HepG2 (cell line): Measurements from ENCODE around the gene SCAF8. TPM values are rescaled to one million over a fixed set of nuclear protein-coding genes. Genes with fewer than 3 reads are reported as not detected.
A peak's percentile ranks its signal among the peaks of the same experiment; 100 is the strongest.

Source experiments
- AHDC1 ChIP-seq: sonication (generic); formaldehyde crosslinking; IDR thresholded peaks from 2 replicates; pipeline ENCODE4 v1.5.1; 2020; ENCODE audit warnings: mild to moderate bottlenecking, missing genetic modification reagents, borderline replicate concordance
- DMAP1 ChIP-seq: IDR thresholded peaks from 2 replicates; pipeline ENCODE4 v1.6.1; 2016
- DNMT1 ChIP-seq: sonication (generic); formaldehyde crosslinking; IDR thresholded peaks from 2 replicates; pipeline ENCODE4 v1.5.1; 2020; ENCODE audit warnings: mild to moderate bottlenecking, missing genetic modification reagents
- E2F2 ChIP-seq: sonication (generic); formaldehyde crosslinking; IDR thresholded peaks from 2 replicates; pipeline ENCODE4 v1.4.0; 2020; ENCODE audit warnings: missing genetic modification reagents, borderline replicate concordance
- ESRRA ChIP-seq: sonication (generic); formaldehyde crosslinking; IDR thresholded peaks from 2 replicates; pipeline ENCODE4 v1.5.1; 2020; ENCODE audit warnings: mild to moderate bottlenecking, low read depth, missing genetic modification reagents
- HIVEP1 ChIP-seq: sonication (generic); formaldehyde crosslinking; IDR thresholded peaks from 2 replicates; pipeline ENCODE4 v1.4.0; 2020; ENCODE audit warnings: mild to moderate bottlenecking, missing genetic modification reagents
- HNRNPL ChIP-seq: fragments of 200-400 bp; formaldehyde crosslinking; IDR thresholded peaks from 2 replicates; pipeline ENCODE4 v1.6.1; 2017; ENCODE audit warnings: mild to moderate bottlenecking, low read depth, low read length
- KDM5A ChIP-seq: fragments of 200-600 bp; sonication (generic); IDR thresholded peaks from 2 replicates; pipeline ENCODE4 v1.7.0; 2018; ENCODE audit warnings: antibody characterized with exemption, mild to moderate bottlenecking, low read length, borderline replicate concordance
- NR2F6 ChIP-seq, 2 experiments: IDR thresholded peaks; 2 replicates each; pipeline ENCODE4 v1.6.1; 2016; ENCODE audit warnings: antibody characterized with exemption in 1 of 2, mild to moderate bottlenecking in 1 of 2
- PHF20 ChIP-seq: sonication (generic); formaldehyde crosslinking; IDR thresholded peaks from 2 replicates; pipeline ENCODE4 v1.5.0; 2020; ENCODE audit warnings: mild to moderate bottlenecking, missing genetic modification reagents
- RBM39 ChIP-seq: fragments of 200-400 bp; formaldehyde crosslinking; IDR thresholded peaks from one replicate; pipeline ENCODE4 v1.6.1; 2018; ENCODE audit warnings: antibody characterized with exemption, mild to moderate bottlenecking, low read depth, low read length; ENCODE audit not compliant: poor library complexity, severe bottlenecking
- XRCC5 ChIP-seq: fragments of 200-400 bp; formaldehyde crosslinking; optimal IDR thresholded peaks from 2 replicates; pipeline ENCODE3; 2017; ENCODE audit warnings: mild to moderate bottlenecking, low read length
- YEATS4 ChIP-seq: sonication (generic); formaldehyde crosslinking; IDR thresholded peaks from 2 replicates; pipeline ENCODE4 v1.4.0; 2020; ENCODE audit warnings: missing genetic modification reagents, borderline replicate concordance
- ZBTB1 ChIP-seq: sonication (generic); formaldehyde crosslinking; IDR thresholded peaks from 2 replicates; pipeline ENCODE4 v1.4.0; 2020; ENCODE audit warnings: missing genetic modification reagents, borderline replicate concordance
- ZFP82 ChIP-seq: sonication (generic); formaldehyde crosslinking; IDR thresholded peaks from 2 replicates; pipeline ENCODE4 v1.5.1; 2020; ENCODE audit warnings: mild to moderate bottlenecking, missing genetic modification reagents, borderline replicate concordance
- ZNF143 ChIP-seq: sonication (generic); formaldehyde crosslinking; IDR thresholded peaks from 2 replicates; pipeline ENCODE4 v1.4.0; 2020; ENCODE audit warnings: missing genetic modification reagents
- ZNF275 ChIP-seq: sonication (generic); formaldehyde crosslinking; IDR thresholded peaks from 2 replicates; pipeline ENCODE4 v1.8.0; 2022; ENCODE audit warnings: missing genetic modification reagents, mild to moderate bottlenecking, inconsistent platforms, borderline replicate concordance
- ZNF772 ChIP-seq: sonication (generic); formaldehyde crosslinking; IDR thresholded peaks from 2 replicates; pipeline ENCODE4 v1.5.0; 2020; ENCODE audit warnings: mild to moderate bottlenecking, missing genetic modification reagents
- ZNF773 ChIP-seq: sonication (generic); formaldehyde crosslinking; IDR thresholded peaks from 2 replicates; pipeline ENCODE4 v1.4.0; 2020; ENCODE audit warnings: missing genetic modification reagents, borderline replicate concordance
- ZNF879 ChIP-seq: sonication (generic); formaldehyde crosslinking; IDR thresholded peaks from 2 replicates; pipeline ENCODE4 v1.8.1; 2023; ENCODE audit warnings: missing genetic modification reagents
- ZNF883 ChIP-seq: sonication (generic); formaldehyde crosslinking; IDR thresholded peaks from 2 replicates; pipeline ENCODE4 v1.5.1; 2020; ENCODE audit warnings: mild to moderate bottlenecking, missing genetic modification reagents; ENCODE audit errors: not compliant biosample characterization
- ZSCAN25 ChIP-seq: sonication (generic); formaldehyde crosslinking; IDR thresholded peaks from 2 replicates; pipeline ENCODE4 v1.8.0; 2022; ENCODE audit warnings: mild to moderate bottlenecking, missing genetic modification reagents
- polyA plus RNA-seq, 8 experiments: library from polyadenylated mRNA; depleted of rRNA in 3 of 8; stranded (reverse) in 7 of 8; unstranded in 1 of 8; fragments of >200 nt; fragmentation: Illumina TruSeq in 4 of 8; extraction: Trizol in 4 of 8; gene quantifications; 2 replicates each; pipeline versions ENCODE4 v1.2.1 to v1.2.3, GENCODE V29; 2011 to 2016; ENCODE audit warnings: low read depth in 4 of 8, missing spikeins in 1 of 8, mixed read lengths in 1 of 8; ENCODE audit not compliant: insufficient read depth in 1 of 8
- total RNA-seq, 5 experiments: library from RNA; depleted of rRNA; stranded (reverse); fragments of >200 nt; fragmentation: Illumina TruSeq; extraction: Trizol; gene quantifications; 2 replicates each; pipeline ENCODE4 v1.2.3, GENCODE V29; 2016; ENCODE audit warnings: low read depth in 1 of 5

The SCAF8 gene
- total and polyA plus RNA-seq, 2 of the 13 experiments (the other 11 are each of a cell fraction or from before 2014, with no cell fraction given): 15.3 to 40.8 TPM

GRCh38 chr6:154732538-154733182 is 556 bp upstream of the SCAF8 start (continued):
- 0 out of 2 replicates have a peak, but pooled peaks have one; percentile 56 for TF ChIP-seq AHDC1 (CRISPR knock-in tag)
- 0 out of 2 replicates have a peak, but pooled peaks have one; percentile 1 for TF ChIP-seq DMAP1 (CRISPR knock-in tag)
- TF ChIP-seq KDM5A: no peak
- 0 out of 2 replicates have a peak, but pooled peaks have one; percentile 7 for TF ChIP-seq PHF20
- peak; percentile 71; the same call in 1 of the 2 replicates for TF ChIP-seq HIVEP1 (CRISPR knock-in tag)
- TF ChIP-seq ZNF879: peak; percentile 40; the same call in 1 of the 2 replicates
- no peak for TF ChIP-seq RBM39
- TF ChIP-seq ZFP82 (CRISPR knock-in tag): 0 out of 2 replicates have a peak, but pooled peaks have one; percentile 4
- no peak for TF ChIP-seq YEATS4 (CRISPR knock-in tag)
- no peak for TF ChIP-seq ZNF143 (CRISPR knock-in tag)
- no peak for TF ChIP-seq NR2F6 (IDR thresholded peaks at IDR 0.05)
- no peak for TF ChIP-seq NR2F6 (CRISPR knock-in tag; IDR thresholded peaks at IDR 0.05)
- no peak for TF ChIP-seq ZNF275 (CRISPR knock-in tag)
- TF ChIP-seq E2F2 (CRISPR knock-in tag): no peak
- 0 out of 2 replicates have a peak, but pooled peaks have one; percentile 25 for TF ChIP-seq DNMT1 (CRISPR knock-in tag)
- peak; percentile 61 for TF ChIP-seq XRCC5
- TF ChIP-seq ZNF772 (CRISPR knock-in tag): 0 out of 2 replicates have a peak, but pooled peaks have one; percentile 42
- peak; percentile 14 for TF ChIP-seq ZNF883 (CRISPR knock-in tag)
- TF ChIP-seq HNRNPL: 0 out of 2 replicates have a peak, but pooled peaks have one; percentile 47
- no peak for TF ChIP-seq ZSCAN25
- TF ChIP-seq ESRRA: peak; percentile 50; the same call in 1 of the 2 replicates
- 0 out of 2 replicates have a peak, but pooled peaks have one; percentile 58 for TF ChIP-seq ZBTB1 (CRISPR knock-in tag)
- no peak for TF ChIP-seq ZNF773 (CRISPR knock-in tag)
